Breast epithelium (tissue), 3 donors: ENCODE measurements around the gene MAN1C1.

Source experiments
- POLR2A ChIP-seq: fragments of 450-650 bp; IDR thresholded peaks from one replicate; pipeline ENCODE4 v1.6.1; 2016; ENCODE audit warnings: antibody characterized with exemption, mild to moderate bottlenecking, moderate library complexity
- POLR2AphosphoS5 ChIP-seq, 3 donors: sonication (generic); formaldehyde crosslinking; IDR thresholded peaks; one replicate each; pipeline ENCODE4 v1.6.1; 2017; ENCODE audit warnings: antibody characterized with exemption in 3 of 3
- TF ChIP-seq, protein P1 (sequence below), 3 donors: fragments of 450-650 bp; IDR thresholded peaks; one replicate each; pipeline ENCODE4 v1.5.1; 2016 to 2017; ENCODE audit warnings: antibody characterized with exemption in 3 of 3, mild to moderate bottlenecking in 3 of 3, moderate library complexity in 3 of 3

DNA sequence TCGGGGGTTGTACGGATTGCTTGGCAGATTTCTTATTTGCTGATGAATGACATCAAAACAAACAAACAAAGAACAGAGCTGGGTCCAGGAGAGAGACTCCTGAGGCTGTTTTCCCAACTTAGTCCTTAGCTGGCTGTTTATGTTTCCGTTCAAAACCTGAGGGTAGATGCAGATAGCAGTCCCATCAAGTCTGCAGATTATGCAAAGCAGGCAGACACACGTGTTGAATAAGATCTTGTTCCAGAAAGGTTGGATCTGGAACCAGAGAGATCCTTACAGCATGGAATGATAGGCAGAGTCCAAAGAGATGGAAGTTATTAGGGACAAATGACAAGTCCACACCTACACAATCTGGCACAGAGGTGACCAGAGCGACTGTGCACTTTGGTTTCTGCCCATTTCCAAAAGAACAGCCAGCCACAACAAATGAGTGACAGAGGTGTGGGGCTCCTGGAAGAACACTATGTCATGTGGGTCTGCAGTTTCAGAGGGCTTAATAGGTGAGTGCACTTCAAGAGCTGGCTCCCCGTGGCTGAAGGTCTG is 65.5 kb downstream of the MAN1C1 start:
- TF ChIP-seq, protein P1, sequence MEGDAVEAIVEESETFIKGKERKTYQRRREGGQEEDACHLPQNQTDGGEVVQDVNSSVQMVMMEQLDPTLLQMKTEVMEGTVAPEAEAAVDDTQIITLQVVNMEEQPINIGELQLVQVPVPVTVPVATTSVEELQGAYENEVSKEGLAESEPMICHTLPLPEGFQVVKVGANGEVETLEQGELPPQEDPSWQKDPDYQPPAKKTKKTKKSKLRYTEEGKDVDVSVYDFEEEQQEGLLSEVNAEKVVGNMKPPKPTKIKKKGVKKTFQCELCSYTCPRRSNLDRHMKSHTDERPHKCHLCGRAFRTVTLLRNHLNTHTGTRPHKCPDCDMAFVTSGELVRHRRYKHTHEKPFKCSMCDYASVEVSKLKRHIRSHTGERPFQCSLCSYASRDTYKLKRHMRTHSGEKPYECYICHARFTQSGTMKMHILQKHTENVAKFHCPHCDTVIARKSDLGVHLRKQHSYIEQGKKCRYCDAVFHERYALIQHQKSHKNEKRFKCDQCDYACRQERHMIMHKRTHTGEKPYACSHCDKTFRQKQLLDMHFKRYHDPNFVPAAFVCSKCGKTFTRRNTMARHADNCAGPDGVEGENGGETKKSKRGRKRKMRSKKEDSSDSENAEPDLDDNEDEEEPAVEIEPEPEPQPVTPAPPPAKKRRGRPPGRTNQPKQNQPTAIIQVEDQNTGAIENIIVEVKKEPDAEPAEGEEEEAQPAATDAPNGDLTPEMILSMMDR (IDR thresholded peaks at IDR 0.05), result no peak
- TF ChIP-seq POLR2AphosphoS5 (IDR thresholded peaks at IDR 0.05), result no peak
- no peak for TF ChIP-seq POLR2A
